PFSK-1 (cell line): Measurements from ENCODE around the gene PTPRN2.

Source experiments
- FOXP2 ChIP-seq: optimal IDR thresholded peaks from 2 replicates; pipeline ENCODE3; 2011; ENCODE audit warnings: borderline replicate concordance, control low read depth, inconsistent platforms; ENCODE audit not compliant: insufficient read depth; ENCODE audit errors: extremely low read length, extremely low read depth
- POLR2AphosphoS5 ChIP-seq: IDR thresholded peaks from 2 replicates; pipeline ENCODE4 v1.6.1; 2012; ENCODE audit warnings: low read depth, mild to moderate bottlenecking, control low read depth, low read length, moderate library complexity
- REST ChIP-seq, 2 experiments: IDR thresholded peaks; 2 replicates each; pipeline versions ENCODE4 v1.6.1 to v1.8.0; 2011 to 2012; ENCODE audit warnings: low read depth in 2 of 2, low read length in 2 of 2, control low read depth in 1 of 2, inconsistent platforms in 1 of 2, mild to moderate bottlenecking in 1 of 2, moderate library complexity in 1 of 2; ENCODE audit not compliant: insufficient read depth in 1 of 2
- SIN3A ChIP-seq: IDR thresholded peaks from 2 replicates; pipeline ENCODE4 v1.6.1; 2012; ENCODE audit warnings: mild to moderate bottlenecking, low read length, moderate library complexity, borderline replicate concordance; ENCODE audit not compliant: insufficient read depth
- TAF1 ChIP-seq: IDR thresholded peaks from 2 replicates; pipeline ENCODE4 v1.6.1; 2012; ENCODE audit warnings: low read length, control low read depth, borderline replicate concordance; ENCODE audit not compliant: insufficient read depth

PTPRN2 gene

GRCh38 chr7:157690058-157690832 is 897.4 kb downstream of the PTPRN2 start:
- TF ChIP-seq SIN3A (no peak), REST (IDR thresholded peaks at IDR 0.05; ENCODE audit: insufficient read depth in 1 of 2, low read depth in 2 of 2, low read length in 2 of 2) (no peak), TAF1 (no peak), POLR2AphosphoS5 (no peak), FOXP2 (no peak)

- TF ChIP-seq REST (IDR thresholded peaks at IDR 0.05; ENCODE audit: insufficient read depth in 1 of 2, low read depth in 2 of 2, low read length in 2 of 2), result no peak
- no peak for TF ChIP-seq POLR2AphosphoS5
These were observed 898.2 kb downstream of the PTPRN2 start for GRCh38 chr7:157689269-157690057.

GRCh38 chr7:157688533-157689268 is 898.9 kb downstream of the PTPRN2 start:
- TF ChIP-seq POLR2AphosphoS5, result no peak
- TF ChIP-seq REST (IDR thresholded peaks at IDR 0.05; ENCODE audit: insufficient read depth in 1 of 2, low read depth in 2 of 2, low read length in 2 of 2), result no peak
- TF ChIP-seq FOXP2, result no peak
- no peak for TF ChIP-seq TAF1
- no peak for TF ChIP-seq SIN3A

- TF ChIP-seq TAF1 (no peak), FOXP2 (no peak), POLR2AphosphoS5 (no peak), SIN3A (no peak), REST (IDR thresholded peaks at IDR 0.05; ENCODE audit: insufficient read depth in 1 of 2, low read depth in 2 of 2, low read length in 2 of 2) (no peak)
These were observed 899.6 kb downstream of the PTPRN2 start for GRCh38 chr7:157687845-157688532.
